NCI-H748 (cell line): Measurements from ENCODE around the gene REST.
"Not testable (repeated sequence)": the region's sequence is repeated elsewhere in the genome, so short reads cannot be mapped to it uniquely, and the experiment has no call there.

Experiments
- DNase-seq: peaks from one replicate; lab custom pipeline; 2025; ENCODE audit not compliant: unreplicated experiment; lab: John Stamatoyannopoulos, UW

REST gene

DNA sequence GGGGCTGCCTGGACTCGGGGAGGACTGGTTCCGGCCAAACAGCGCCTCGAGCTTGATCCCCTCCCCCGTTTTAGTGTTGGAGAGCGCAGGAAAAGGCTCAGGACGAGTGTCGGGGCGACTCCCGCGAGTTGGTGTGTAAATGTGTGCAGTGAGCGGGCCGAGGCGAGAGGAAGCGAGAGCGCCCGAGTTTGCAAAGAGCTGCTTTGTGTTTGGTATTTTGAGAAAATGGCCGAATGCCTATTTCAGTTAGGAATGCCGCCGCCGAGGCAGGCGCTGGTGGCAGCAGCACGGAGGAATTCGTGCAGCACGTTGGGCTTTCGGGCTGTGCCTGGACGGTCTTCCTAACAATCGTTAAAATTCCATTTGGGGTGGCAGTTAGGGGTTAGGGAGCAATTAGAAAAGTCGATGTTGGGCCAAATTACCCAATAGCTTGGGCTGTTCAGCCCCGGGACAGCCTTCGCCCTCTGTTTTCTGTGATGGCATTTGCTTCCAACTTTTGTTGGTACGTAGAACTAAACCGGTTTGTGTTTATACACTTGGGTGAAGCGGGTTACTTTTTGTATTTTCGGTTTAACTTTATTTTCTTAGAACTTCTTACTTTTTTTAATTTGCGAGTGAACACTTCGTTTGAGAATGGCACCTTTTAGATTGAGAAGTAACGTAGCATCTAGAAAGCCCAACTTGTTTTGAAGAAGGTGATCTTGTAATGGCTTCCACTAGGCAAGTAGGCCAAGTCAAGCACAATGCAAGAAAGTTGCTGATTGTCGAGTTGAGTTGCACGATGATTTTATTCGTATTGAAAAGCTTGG lies 1.6 kb downstream of the REST start:
- peak; percentile 13 for DNase-seq

DNA sequence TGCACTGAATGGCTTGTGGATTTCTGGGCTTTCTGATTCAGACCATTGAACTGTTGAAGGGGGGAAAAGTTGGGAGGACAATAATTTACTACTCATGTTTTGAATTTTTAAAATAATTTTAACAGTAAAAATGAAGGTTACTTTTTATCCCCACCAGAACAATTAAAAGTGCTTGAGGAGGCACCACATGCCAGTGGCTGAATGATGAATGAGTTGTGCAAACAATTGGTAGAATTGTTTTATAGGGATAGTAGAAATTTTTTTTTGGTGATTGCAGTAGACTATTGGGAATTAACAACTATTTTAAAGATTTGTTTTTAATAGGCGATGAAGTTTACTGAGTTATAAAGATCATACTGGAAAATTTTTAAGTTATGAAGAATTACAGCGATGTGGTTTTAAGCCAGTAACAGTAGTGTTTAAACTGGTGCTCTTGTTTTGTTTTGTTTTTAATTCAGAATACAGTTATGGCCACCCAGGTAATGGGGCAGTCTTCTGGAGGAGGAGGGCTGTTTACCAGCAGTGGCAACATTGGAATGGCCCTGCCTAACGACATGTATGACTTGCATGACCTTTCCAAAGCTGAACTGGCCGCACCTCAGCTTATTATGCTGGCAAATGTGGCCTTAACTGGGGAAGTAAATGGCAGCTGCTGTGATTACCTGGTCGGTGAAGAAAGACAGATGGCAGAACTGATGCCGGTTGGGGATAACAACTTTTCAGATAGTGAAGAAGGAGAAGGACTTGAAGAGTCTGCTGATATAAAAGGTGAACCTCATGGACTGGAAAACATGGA lies 2.7 kb downstream of the REST start:
- no peak for DNase-seq

- DNase-seq: no peak
Measured at GRCh38 chr4:56914336-56914735, 6.6 kb downstream of the REST start.

DNA sequence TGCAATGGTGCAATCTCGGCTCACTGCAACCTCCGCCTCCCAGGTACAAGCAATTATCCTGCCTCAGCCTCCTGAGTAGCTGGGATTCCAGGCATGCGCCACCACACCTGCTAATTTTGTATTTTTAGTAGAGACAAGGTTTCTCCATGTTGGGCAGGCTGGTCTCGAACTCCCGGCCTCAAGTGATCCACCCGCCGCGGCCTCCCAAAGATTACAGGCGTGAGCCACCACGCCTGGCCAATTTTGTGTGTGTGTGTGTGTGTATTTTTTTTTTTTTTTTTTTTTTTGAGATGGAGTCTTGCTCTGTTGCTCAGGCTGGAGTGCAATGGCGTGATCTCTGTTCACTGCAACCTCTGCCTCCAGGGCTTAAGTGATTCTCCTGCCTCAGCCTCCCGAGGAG lies 7.3 kb downstream of the REST start:
- not testable (repeated sequence) for DNase-seq

DNA sequence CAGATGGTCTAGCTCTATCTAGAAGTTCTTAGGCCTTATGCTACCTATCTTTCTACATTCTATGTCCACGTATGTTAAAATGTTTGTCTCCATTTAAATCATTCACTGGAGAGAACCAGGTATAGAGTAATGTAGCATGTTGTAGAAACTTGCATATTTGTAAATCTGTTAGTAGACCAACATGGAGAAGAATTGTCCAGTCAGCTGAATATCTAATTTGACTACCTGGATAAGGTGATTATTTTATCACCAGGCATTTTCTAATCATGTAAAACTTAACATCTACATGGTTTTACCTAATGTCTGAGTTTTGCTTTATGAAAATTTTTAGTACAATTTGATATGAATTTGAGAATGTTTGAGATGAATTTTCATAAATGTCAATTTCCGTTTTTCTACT lies 19.5 kb downstream of the REST start:
- DNase-seq: no peak

DNA sequence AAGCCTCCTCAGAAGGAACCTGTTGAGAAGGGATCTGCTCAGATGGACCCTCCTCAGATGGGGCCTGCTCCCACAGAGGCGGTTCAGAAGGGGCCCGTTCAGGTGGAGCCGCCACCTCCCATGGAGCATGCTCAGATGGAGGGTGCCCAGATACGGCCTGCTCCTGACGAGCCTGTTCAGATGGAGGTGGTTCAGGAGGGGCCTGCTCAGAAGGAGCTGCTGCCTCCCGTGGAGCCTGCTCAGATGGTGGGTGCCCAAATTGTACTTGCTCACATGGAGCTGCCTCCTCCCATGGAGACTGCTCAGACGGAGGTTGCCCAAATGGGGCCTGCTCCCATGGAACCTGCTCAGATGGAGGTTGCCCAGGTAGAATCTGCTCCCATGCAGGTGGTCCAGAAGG lies 22.9 kb downstream of the REST start:
- DNase-seq: no peak

DNA sequence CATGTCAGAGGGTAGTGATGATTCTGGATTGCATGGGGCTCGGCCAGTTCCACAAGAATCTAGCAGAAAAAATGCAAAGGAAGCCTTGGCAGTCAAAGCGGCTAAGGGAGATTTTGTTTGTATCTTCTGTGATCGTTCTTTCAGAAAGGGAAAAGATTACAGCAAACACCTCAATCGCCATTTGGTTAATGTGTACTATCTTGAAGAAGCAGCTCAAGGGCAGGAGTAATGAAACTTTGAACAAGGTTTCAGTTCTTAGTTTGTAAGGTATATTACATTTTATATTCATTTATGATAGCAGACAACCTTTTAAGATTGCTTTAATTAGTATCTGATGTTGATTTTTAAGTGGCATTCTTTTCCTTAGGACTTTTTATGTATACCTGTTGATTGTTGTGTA lies 24.2 kb downstream of the REST start:
- no peak for DNase-seq

DNA sequence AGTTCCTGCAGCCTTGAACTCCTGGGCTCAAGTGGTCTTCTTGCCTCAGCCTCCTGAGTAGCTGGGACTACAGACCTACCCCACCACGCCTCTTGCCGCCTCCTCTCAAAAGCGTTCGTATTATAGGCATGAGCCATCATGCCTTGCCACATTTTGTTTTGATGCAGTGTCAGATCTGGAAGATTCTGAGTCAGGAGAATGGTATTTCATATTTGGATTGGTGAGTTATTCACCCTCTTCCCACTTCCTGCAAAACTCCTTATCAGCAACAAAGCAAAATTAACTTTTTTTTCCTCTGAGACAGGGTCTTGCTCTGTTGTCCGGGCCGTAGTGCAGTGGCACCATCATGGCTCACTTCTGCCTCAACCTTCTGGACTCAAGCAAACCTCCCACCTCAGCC lies 29.6 kb downstream of the REST start:
- DNase-seq: no peak

DNA sequence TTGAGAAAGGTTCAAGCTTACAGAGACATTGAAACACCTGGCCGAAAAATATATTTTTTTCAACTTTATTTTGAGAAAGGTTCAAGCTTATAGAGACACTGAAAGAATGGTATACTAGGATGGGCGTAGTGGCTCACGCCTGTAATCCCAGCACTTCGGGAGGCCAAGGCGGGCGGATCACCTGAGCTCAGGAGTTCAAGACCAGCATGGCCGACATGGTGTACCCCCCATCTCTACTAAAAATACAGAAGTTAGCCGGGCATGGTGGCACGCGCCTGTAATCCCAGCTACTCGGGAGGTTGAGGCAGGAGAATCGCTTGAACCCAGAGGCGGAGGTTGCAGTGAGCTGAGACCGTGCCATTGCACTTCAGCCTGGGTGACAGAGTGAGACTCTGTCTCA lies 32.1 kb downstream of the REST start:
- not testable (repeated sequence) for DNase-seq

- no peak for DNase-seq
Measured at GRCh38 chr4:56940403-56940802, 32.7 kb downstream of the REST start.

DNA sequence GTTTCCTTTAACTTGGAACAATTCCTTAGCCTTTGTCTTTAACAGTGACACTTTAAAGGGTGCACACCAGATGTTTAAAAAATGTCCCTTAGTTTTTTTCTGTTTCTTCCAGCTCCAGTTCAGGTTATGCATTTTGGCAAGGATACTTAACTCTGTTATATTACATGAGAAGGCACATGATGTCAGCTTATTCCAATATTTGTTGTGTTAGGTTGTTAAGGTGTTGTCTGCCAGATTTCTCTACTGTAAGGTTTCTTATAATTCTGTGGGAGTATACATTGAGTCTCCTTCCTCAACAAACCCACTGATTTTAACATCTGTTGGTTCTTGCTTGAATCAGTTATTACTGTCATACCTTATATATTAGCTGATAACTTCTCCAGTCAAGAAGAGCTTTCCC lies 33.3 kb downstream of the REST start:
- no peak for DNase-seq

- no peak for DNase-seq
Measured at GRCh38 chr4:56941403-56941802, 33.7 kb downstream of the REST start.

DNA sequence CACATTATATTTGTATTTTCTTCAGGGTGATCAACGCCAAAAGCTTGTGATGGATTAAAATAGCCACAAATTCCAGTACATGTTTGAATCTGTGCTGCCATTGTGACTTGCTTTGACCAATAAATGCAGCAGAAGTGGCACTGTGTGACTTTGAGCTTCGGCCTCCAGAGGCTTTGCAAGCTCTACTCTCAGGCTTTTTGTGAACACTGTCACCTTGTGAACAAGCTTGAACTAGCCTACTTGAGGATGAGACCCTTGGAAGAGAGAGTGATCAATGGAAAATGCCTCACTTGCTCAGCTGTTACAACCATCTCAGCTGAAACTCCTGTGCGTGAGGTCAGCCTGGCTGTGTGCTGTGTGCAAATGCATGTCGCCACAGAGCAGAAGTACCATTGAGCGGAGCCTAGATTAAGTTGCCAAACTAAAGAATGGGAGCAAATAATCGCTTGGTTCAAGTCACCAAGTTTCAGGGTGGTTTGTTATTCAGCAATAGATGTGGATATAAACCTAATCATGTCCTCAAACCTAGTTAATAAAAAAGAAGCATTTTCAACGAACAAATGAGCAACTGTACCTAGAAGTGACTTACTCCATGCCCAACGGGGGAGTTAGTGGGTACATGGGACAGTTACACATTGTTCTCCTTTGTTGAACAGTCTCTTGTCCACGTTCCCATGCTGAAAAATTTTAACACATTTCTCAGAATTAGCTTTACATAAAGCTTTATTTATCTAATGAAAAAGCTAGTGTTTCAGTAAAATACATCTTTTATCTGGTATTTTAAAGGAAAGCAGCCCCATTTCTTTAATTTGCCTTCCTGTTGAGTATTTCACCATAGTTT lies 46.2 kb downstream of the REST start:
- DNase-seq: no peak

DNA sequence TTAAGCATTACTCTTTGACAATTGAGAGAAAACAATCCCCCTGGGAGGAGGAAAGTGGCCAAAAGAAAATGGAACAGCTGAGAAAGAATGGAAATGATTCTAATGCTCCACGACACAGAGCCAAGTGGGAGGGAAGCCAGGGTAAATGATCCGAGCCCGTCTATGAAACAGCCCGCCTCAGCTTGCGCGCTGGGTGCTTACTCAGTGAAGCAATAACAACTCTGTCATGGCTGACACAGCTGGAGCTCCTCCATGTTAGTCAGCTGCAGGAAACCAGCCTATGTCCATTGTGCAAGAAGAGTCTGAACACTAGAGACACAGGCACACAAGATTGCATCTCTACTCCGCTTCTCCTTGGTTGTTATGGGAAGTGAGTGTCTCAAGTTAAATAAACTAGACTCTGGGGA lies 50.4 kb downstream of the REST start:
- peak; percentile 30 for DNase-seq

DNA sequence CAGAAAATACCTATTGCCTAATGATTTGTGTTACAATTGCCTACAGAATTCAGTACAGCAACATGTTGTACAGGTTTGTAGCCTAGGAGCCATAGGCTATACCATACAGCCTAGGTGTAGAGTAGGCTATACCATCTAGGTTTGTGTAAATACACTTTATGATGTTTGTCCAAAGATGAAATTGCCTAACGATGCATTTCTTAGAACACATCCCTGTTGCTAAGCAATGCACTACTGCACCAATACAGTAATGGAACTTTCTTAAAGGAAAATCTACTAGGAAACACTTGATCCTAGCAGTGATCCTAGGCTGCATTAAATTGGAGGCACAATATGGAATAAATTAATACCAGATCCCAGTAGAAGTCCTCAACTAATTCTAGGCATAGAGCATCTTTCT lies 51.4 kb downstream of the REST start:
- DNase-seq: peak; percentile 17

- no peak for DNase-seq
Measured at GRCh38 chr4:56961107-56961500, 53.4 kb downstream of the REST start.

GRCh38 chr4:56971383-56971782 lies 63.7 kb downstream of the REST start:
- DNase-seq: no peak

- no peak for DNase-seq
Measured at GRCh38 chr4:56972389-56972788, 64.7 kb downstream of the REST start.

- no peak for DNase-seq
Measured at GRCh38 chr4:56972809-56973208, 65.1 kb downstream of the REST start.

DNA sequence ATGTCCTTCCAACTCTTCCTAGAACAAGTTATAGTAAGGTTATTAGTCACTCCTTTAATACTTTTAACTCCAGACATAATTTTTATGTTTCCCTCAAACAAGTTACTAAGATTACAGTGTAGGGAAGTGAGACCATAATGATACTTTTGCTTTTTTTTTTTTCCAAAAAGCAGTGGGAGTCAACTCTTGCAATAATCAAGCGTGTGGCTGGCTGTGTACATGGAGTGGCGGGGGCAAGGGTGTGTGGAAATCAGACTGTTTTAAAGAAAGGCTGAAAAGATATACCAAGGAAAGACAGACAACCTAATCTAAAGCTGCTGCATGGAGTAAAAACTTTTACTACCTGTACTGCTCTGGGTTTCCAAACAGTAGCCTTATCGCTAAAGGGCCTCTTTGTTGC lies 65.6 kb downstream of the REST start:
- no peak for DNase-seq

GRCh38 chr4:56976283-56976836 lies 68.7 kb downstream of the REST start:
- peak; percentile 46 for DNase-seq
